ENCODE data around the gene TEC. TPM values are rescaled to one million over a fixed set of nuclear protein-coding genes. Genes with fewer than 3 reads are reported as not detected.
"Not testable (repeated sequence)": the region's sequence is repeated elsewhere in the genome, so short reads cannot be mapped to it uniquely, and the experiment has no call there.

The TEC gene
- polyA plus RNA-seq (ENCODE audit: insufficient read length in 10 of 10), result 1 to 10 TPM in 2 of 10 donors, under 1 TPM in 8; 0.57 to 1.1 (median 0.83) TPM
- long read RNA-seq, donor 1, result 0 reads
- long read RNA-seq, donor 2, result 0 reads
- long read RNA-seq, donor 3, result 0 reads
- long read RNA-seq, donor 4, result 0 reads
- long read RNA-seq, donor 5, result 0 reads
- long read RNA-seq, donor 6, result 0 reads
- long read RNA-seq, donor 7, result 0 reads
- long read RNA-seq, donor 8, result 0 reads
- long read RNA-seq, donor 9, result 0 reads

- DNase-seq, result peak in 2 of 3 donors; percentile 18 to 58
Observed at GRCh38 chr4:48268956-48269860, at the start of gene TEC. TSS of gene TEC (minus strand) at chr4:48269838. CDS start at chr4:48228614, 41,224 bp downstream.

GRCh38 chr4:48315728-48316630 lies 46.3 kb upstream of the TEC start:
- peak in 2 of 3 donors; percentile 36 to 62 for DNase-seq

- DNase-seq, result not testable (repeated sequence)
Observed at GRCh38 chr4:48314746-48315145, 45.1 kb upstream of the TEC start.

GRCh38 chr4:48311896-48312295 lies 42.3 kb upstream of the TEC start:
- DNase-seq, result no peak

- no peak for DNase-seq
Observed at GRCh38 chr4:48308901-48309300, 39.3 kb upstream of the TEC start.

- no peak for DNase-seq
Observed at GRCh38 chr4:48307528-48307927, 37.9 kb upstream of the TEC start.

- no peak for DNase-seq
Observed at GRCh38 chr4:48305508-48305907, 35.9 kb upstream of the TEC start.

- DNase-seq, result peak in 1 of 3 donors; percentile 15
Observed at GRCh38 chr4:48300004-48300403, 30.4 kb upstream of the TEC start.

- DNase-seq, result no peak
Observed at GRCh38 chr4:48299560-48299959, 29.9 kb upstream of the TEC start.

- no peak for DNase-seq
Observed at GRCh38 chr4:48297256-48297846, 27.7 kb upstream of the TEC start.

- DNase-seq, result no peak
Observed at GRCh38 chr4:48296365-48296764, 26.7 kb upstream of the TEC start.

GRCh38 chr4:48295116-48295515 lies 25.5 kb upstream of the TEC start:
- DNase-seq, result no peak

GRCh38 chr4:48292218-48292790 lies 22.7 kb upstream of the TEC start:
- DNase-seq, result not testable (repeated sequence)

- no peak for DNase-seq
Observed at GRCh38 chr4:48290146-48290772, 20.6 kb upstream of the TEC start.

- DNase-seq, result not testable (repeated sequence)
Observed at GRCh38 chr4:48286060-48286459, 16.4 kb upstream of the TEC start.

GRCh38 chr4:48285640-48286039 lies 16.0 kb upstream of the TEC start:
- DNase-seq, result not testable (repeated sequence)

GRCh38 chr4:48275686-48276085 lies 6.0 kb upstream of the TEC start:
- DNase-seq, result no peak

- DNase-seq, result no peak
Observed at GRCh38 chr4:48275247-48275646, 5.6 kb upstream of the TEC start.

- no peak for DNase-seq
Observed at GRCh38 chr4:48271626-48272025, 2.0 kb upstream of the TEC start.

GRCh38 chr4:48270951-48271473 lies 1.4 kb upstream of the TEC start:
- no peak for DNase-seq

GRCh38 chr4:48270523-48270897 lies 872 bp upstream of the TEC start:
- DNase-seq, result no peak
